ENCODE measurements around the gene RORC.

Gene RORC

GRCh38 chr1:151847867-151848596 lies 16.4 kb upstream of the RORC start:
- DNase-seq, result no peak

GRCh38 chr1:151846686-151847237 lies 15.2 kb upstream of the RORC start:
- DNase-seq, result no peak

- DNase-seq, result peak; percentile 73
Measured at GRCh38 chr1:151846062-151846568, 14.5 kb upstream of the RORC start.

- DNase-seq, result no peak
Measured at GRCh38 chr1:151843398-151843797, 11.8 kb upstream of the RORC start.

- DNase-seq, result peak; percentile 69
Measured at GRCh38 chr1:151841141-151841540, 9.5 kb upstream of the RORC start.

GRCh38 chr1:151840421-151840820 lies 8.8 kb upstream of the RORC start:
- no peak for DNase-seq

GRCh38 chr1:151839457-151840403 lies 8.1 kb upstream of the RORC start, which contains the start of gene C2CD4D:
C2CD4D (minus strand) TSS chr1:151839820; CDS start chr1:151838989, 831 bp downstream.
- DNase-seq, result no peak

GRCh38 chr1:151839082-151839412 lies 7.4 kb upstream of the RORC start:
- no peak for DNase-seq

GRCh38 chr1:151838222-151839081 lies 6.8 kb upstream of the RORC start:
- DNase-seq, result peak; percentile 38

GRCh38 chr1:151837884-151838221 lies 6.3 kb upstream of the RORC start:
- DNase-seq, result no peak

- DNase-seq, result no peak
Measured at GRCh38 chr1:151837197-151837596, 5.6 kb upstream of the RORC start.

- DNase-seq, result no peak
Measured at GRCh38 chr1:151835596-151835995, 4.0 kb upstream of the RORC start.

- no peak for DNase-seq
Measured at GRCh38 chr1:151834239-151834638, 2.6 kb upstream of the RORC start.

GRCh38 chr1:151833172-151833900 lies 1.7 kb upstream of the RORC start:
- no peak for DNase-seq

- DNase-seq, result no peak
Measured at GRCh38 chr1:151832318-151832980, 847 bp upstream of the RORC start.

GRCh38 chr1:151831256-151831591 lies 378 bp downstream of the RORC start:
- no peak for DNase-seq

- no peak for DNase-seq
Measured at GRCh38 chr1:151830055-151830454, 1.5 kb downstream of the RORC start.

GRCh38 chr1:151829352-151830046 lies 2.1 kb downstream of the RORC start:
- DNase-seq, result no peak

GRCh38 chr1:151828921-151829320 lies 2.7 kb downstream of the RORC start:
- DNase-seq, result peak; percentile 37

- DNase-seq, result no peak
Measured at GRCh38 chr1:151827853-151828252, 3.7 kb downstream of the RORC start.

Measured in EL (cell line).